Lower lobe of right lung (tissue), 2 donors: ENCODE measurements around the gene RPH3AL. TPM values are rescaled to one million over a fixed set of nuclear protein-coding genes. Genes with fewer than 3 reads are reported as not detected.

ENCODE experiments used
- ATAC-seq, 2 donors: fragments of 200-7000 bp; cut with Tn5 transposase; one replicate each; pipeline ENCODE4 v1.9.1; 2020 to 2022; ENCODE audit warnings: mild to moderate bottlenecking in 2 of 2, moderate library complexity in 2 of 2
- DNase-seq: peaks from one replicate; pipeline ENCODE4 v3.0.0-alpha.2; 2020
- H3K27ac ChIP-seq: fragments of 200-600 bp; one replicate; pipeline ENCODE4 v1.8.0; 2022
- H3K27me3 ChIP-seq: fragments of 200-600 bp; one replicate; pipeline ENCODE4 v1.8.0; 2022; ENCODE audit warnings: low read depth
- H3K36me3 ChIP-seq: fragments of 200-600 bp; one replicate; pipeline ENCODE4 v1.8.0; 2022; ENCODE audit warnings: mild to moderate bottlenecking
- H3K4me1 ChIP-seq: fragments of 200-600 bp; one replicate; pipeline ENCODE4 v1.8.0; 2022
- H3K4me3 ChIP-seq: fragments of 200-600 bp; one replicate; pipeline ENCODE4 v1.8.0; 2022; ENCODE audit warnings: mild to moderate bottlenecking
- H3K9me3 ChIP-seq: fragments of 200-600 bp; one replicate; pipeline ENCODE4 v1.8.0; 2022
- intact Hi-C: fragments of 100-400 bp; cut with DNase I; formaldehyde crosslinking; loops from one replicate; pipeline ENCODE4 v1.11.0; 2022
- total RNA-seq: library from RNA; stranded (reverse); fragmentation: NEBNext Ultra II Directional; extraction: Animal tissue kit (Norgen Biotek cat#: 25700); gene quantifications from one replicate; pipeline ENCODE4 v1.2.1, GENCODE V29; 2021
- TF ChIP-seq, protein P1 (sequence below): fragments of 200-600 bp; IDR thresholded peaks from one replicate; pipeline ENCODE4 v1.8.0; 2022; ENCODE audit warnings: antibody characterized with exemption, mild to moderate bottlenecking
- donor health status: DM: no; HTN: yes; CAD: no; lungs with severe emphysema.

RPH3AL gene
- total RNA-seq, 1 donor from 2014 or later: 38.7 TPM

GRCh38 chr17:327971-328370 is 24.6 kb downstream of the RPH3AL start:
- peaks cover 5% of the 10 kb centered on the region for H3K36me3 ChIP-seq
- H3K4me1 ChIP-seq: peaks cover 1% of the 10 kb centered on the region
- no peak overlapping the region for H3K27ac ChIP-seq
- H3K4me3 ChIP-seq: no peak overlapping the region
- H3K9me3 ChIP-seq: no peaks in the 10 kb centered on the region
- intact Hi-C loops: no loop called here
- ATAC-seq: no peak
- H3K27me3 ChIP-seq: no peaks in the 10 kb centered on the region
- DNase-seq: no peak
- TF ChIP-seq, protein P1, sequence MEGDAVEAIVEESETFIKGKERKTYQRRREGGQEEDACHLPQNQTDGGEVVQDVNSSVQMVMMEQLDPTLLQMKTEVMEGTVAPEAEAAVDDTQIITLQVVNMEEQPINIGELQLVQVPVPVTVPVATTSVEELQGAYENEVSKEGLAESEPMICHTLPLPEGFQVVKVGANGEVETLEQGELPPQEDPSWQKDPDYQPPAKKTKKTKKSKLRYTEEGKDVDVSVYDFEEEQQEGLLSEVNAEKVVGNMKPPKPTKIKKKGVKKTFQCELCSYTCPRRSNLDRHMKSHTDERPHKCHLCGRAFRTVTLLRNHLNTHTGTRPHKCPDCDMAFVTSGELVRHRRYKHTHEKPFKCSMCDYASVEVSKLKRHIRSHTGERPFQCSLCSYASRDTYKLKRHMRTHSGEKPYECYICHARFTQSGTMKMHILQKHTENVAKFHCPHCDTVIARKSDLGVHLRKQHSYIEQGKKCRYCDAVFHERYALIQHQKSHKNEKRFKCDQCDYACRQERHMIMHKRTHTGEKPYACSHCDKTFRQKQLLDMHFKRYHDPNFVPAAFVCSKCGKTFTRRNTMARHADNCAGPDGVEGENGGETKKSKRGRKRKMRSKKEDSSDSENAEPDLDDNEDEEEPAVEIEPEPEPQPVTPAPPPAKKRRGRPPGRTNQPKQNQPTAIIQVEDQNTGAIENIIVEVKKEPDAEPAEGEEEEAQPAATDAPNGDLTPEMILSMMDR: no peak

DNA sequence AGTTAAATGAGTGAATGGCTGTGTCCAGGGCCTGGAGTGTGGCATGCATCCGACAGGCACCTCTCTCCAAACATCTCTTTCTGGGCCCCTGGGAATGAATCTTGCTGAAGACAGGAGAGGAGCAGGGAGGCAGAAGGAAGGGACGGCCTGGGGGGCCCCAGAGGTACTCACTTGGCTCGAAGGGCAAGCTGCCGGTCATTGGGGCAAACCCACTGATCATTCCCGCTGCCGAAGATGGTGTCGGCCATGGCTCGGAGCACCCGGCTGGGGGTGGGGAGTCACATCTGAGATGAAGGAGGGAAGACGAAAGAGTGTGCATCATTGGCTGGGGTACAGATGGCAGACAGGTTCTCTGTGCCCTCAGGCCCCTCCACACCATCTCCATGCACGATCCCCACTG is 25.3 kb downstream of the RPH3AL start:
- H3K9me3 ChIP-seq: no peaks in the 10 kb centered on the region
- TF ChIP-seq, protein P1: no peak
- intact Hi-C loops: no loop called here
- no peak overlapping the region for H3K27ac ChIP-seq
- no peak overlapping the region for H3K4me3 ChIP-seq
- ATAC-seq (no peak), DNase-seq (no peak)
- peaks cover 5% of the 10 kb centered on the region for H3K36me3 ChIP-seq
- no peaks in the 10 kb centered on the region for H3K27me3 ChIP-seq
- no peaks in the 10 kb centered on the region for H3K4me1 ChIP-seq

- intact Hi-C loops: no loop called here
- Histone ChIP-seq H3K4me1 (no peaks in the 10 kb centered on the region), H3K36me3 (peaks cover 5% of the 10 kb centered on the region), H3K9me3 (no peaks in the 10 kb centered on the region), H3K4me3 (no peak overlapping the region), H3K27me3 (no peaks in the 10 kb centered on the region), H3K27ac (no peak overlapping the region)
- no peak for DNase-seq
- TF ChIP-seq, protein P1: no peak
- ATAC-seq: no peak
Observed at GRCh38 chr17:326010-326621, 26.5 kb downstream of the RPH3AL start.

DNA sequence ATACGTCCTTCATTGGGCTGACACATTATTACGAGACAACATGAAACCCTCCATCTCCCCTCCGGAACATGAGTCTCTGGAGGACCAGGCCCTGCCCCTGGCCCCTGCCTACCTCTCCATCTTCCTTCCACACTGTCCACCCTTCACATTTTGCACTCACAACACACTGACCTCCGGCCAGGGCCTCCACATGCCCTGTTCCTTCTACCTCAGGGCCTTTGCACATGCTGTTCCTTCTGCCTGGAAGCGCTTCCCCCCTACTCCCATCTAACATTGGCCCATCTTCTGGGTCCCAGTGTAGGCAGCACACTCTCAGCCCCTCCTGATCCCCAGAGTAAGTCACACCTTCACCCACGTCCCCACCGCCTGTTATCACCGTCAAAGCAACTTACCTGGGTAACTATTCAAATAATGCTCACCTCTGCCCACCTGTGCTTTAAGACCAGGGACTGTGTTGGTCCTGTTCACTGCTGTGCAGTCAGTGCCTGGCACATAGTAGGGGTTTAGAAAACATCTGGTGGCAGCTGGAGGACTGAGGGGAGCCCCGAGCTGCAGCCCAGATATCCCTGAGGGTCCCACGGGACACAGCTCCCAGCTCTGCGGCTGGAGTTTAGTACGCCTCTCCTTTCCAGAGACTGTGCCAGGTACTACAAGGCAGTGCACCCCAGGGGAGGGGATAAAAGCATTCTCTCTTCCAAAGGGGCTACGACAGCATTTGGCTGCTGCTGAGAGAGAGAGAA is 27.2 kb downstream of the RPH3AL start:
- Histone ChIP-seq H3K27me3 (no peaks in the 10 kb centered on the region), H3K27ac (no peak overlapping the region), H3K4me3 (no peak overlapping the region), H3K4me1 (no peaks in the 10 kb centered on the region), H3K36me3 (peaks cover 5% of the 10 kb centered on the region), H3K9me3 (no peaks in the 10 kb centered on the region)
- DNase-seq (no peak), ATAC-seq (no peak)
- intact Hi-C loops: no loop called here
- TF ChIP-seq, protein P1: no peak

DNA sequence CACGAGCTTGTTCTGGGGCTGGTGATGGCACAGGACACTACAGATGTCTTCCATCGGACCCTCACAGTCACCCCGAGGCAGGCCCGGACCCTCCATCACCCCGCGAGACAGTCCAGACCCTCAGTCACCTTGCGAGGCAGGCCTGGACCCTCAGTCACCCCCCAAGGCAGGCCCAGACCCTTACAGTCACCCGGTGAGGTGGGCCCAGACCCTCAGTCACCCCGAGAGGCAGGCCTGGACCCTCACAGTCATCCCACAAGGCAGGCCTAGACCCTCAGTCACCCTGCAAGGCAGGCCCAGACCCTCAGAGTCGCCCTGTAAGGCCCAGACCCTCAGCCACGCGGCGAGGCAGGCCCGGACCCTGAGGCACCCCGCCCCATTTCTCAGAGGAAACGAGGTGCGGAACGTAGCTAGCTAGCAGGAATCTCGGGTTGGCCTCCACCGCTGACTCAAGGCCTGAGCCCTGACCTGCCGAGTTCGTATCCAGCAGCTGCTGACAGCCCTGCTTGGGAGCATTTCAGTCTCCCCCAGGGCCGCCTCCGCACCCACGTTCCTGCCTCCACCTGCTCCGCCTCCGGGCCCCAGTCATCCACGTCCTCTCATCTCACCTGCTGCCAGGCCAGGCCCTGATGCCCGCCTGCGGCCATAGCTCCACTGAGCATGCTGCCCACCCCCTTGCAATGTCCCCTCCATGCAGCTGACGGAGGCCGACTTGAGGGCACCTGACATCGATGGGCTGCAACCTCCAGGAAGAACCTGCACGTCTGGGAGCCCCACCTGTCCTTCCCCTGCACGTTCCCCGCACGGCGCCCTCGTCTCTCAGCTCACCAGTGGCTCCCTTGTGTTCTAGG is 28.7 kb downstream of the RPH3AL start:
- ATAC-seq: no peak
- TF ChIP-seq, protein P1: no peak
- DNase-seq: no peak
- no peaks in the 10 kb centered on the region for H3K4me1 ChIP-seq
- intact Hi-C loops: no loop called here
- no peak overlapping the region for H3K27ac ChIP-seq
- no peaks in the 10 kb centered on the region for H3K27me3 ChIP-seq
- peaks cover 12% of the 10 kb centered on the region for H3K36me3 ChIP-seq
- H3K4me3 ChIP-seq: no peak overlapping the region
- H3K9me3 ChIP-seq: no peaks in the 10 kb centered on the region
